NCI-H345 (cell line): Measurements from ENCODE around the gene ADAMTS3.
A peak's percentile ranks its signal among the peaks of the same experiment; 100 is the strongest.
"Not testable (repeated sequence)": the region's sequence is repeated elsewhere in the genome, so short reads cannot be mapped to it uniquely, and the experiment has no call there.

ENCODE experiments used
- DNase-seq: peaks from one replicate; lab custom pipeline; 2025; lab: John Stamatoyannopoulos, UW

The ADAMTS3 gene

DNA sequence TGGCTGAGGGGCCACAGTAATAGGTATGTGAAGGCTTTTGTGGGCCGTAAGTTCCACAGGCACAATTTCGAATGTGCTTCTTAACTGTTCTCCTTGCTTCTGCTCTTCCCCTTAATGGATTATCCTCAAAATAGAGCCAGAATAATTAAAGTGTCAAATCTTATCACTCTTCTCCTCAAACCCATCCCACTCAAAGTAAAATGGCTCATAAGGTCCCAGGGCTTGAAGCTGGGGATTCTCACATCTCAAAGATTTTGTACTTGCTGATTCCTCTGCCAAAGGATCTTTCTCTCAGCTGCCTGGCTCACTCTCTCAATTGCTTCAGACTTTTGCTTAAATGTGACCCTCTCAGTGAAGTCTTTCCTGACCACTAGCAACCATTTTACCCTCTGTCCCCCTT, 16.6 kb downstream of the ADAMTS3 start:
- DNase-seq = no peak

DNA sequence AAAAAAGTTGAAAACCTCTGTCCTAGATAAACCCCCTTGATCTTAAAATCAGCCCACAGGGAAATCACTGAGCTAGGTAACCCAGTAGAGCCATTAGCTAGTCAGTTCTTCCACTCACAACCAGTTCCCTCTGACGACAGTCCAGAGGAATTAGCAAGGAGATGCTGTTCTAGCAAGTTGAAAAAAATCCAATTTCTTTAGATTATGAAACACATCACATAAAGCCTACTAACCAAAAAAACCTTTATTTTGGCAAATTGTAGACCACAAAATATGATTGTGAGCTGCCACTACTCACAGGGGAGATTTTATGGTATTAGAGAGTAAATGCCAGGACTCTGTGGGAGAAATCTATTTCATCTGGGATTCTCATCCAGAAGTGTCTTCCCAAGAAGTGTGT, 22.6 kb downstream of the ADAMTS3 start:
- DNase-seq = no peak

DNA sequence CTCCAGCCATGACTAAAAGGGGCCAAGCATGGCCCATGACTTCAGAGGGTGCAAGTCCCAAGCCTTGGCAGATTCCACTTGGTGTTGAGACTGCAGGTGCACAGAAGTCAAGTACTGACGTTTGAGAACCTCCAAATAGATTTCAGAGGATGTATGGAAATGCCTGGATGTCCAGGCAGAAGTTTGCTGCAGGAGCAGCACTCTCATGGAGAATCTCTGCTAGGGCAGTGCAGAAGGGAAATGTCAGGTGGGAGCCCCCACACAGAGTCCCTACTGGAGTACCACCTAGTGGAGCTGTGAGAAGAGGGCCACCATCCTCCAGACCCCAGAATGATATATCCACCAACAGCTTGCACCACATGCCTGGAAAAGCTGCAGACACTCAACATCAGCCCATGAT, 28.3 kb downstream of the ADAMTS3 start:
- DNase-seq = not testable (repeated sequence)

DNA sequence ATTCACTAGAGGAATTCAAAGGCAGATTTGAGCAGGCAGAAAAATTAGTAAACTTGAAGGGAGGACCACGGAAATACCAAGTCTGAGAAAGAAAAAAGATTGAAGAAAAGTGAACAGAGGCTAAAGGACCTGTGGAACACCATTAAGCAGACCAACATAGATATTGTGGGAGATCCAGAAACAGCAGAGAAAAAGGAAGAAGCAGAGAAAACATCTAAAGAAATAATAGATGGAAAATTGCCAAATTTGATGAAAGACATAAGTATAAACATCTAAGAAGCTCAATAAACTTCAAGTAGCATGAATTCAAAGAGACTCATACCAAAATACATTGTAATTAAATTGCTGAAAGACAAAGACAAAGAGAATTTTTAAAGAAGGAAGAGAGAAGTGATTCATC, 31.0 kb downstream of the ADAMTS3 start:
- no peak for DNase-seq

DNA sequence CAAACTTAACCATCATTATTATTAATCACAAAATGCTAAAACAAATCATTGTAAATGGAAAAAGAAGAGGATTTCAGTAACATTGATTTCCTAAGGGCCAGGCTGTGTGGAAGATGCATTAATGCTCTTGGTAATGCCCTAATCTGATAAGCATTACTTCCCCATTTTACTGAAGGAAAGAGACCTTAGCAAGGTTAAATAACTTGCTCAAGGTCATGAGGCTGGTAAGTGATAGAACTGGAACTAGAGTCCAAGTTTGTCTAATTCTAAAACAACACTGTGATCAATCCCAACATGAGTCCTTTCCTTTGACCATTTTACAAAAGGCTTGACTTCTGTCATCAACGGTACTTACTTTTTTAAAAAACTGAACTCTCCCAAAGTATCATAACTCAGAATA, 32.6 kb downstream of the ADAMTS3 start:
- DNase-seq = no peak

DNA sequence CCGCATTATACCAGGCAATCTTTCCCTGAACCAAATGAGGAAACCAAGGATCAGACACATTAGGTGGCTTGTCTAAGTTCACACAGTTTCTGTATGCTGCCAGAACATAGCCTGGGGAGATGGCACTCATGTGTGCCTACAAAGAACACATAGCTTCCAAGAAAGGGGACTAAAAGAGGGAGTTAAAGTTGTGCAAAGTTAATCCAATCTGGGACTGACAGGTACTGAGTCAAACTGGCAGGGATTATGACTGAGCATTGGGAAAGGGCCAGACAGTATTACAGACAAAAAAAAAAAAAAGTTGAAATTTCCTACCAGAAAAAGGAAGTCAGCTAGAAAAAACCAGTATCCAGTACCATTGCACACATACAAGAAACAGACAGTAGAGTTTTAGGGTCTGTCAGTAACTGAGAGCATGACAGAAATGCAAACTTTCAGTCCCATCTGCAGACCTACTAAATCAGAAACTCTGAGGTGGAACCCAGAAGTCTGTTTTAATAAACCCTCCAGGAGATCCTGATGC, 37.2 kb downstream of the ADAMTS3 start:
- DNase-seq = no peak

DNA sequence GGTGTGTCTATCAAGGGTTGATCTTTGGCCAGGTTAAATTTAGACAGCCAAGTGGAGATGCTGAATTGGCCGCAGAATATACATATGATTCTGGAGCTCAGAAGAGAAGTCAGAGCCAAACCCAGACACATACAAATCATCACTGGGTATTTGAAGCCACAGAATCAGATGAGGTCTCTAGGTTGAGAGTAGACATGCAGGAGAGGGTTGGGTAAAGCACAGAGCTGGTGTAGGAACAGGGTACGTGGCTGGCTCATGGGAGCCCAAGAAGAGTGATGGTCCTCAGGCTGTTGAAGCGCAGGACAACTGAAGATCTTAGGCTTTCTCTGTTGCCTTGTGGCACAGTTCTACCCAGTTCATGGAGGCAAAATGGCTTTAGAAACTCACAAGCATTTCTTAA, 37.7 kb downstream of the ADAMTS3 start:
- DNase-seq = no peak

DNA sequence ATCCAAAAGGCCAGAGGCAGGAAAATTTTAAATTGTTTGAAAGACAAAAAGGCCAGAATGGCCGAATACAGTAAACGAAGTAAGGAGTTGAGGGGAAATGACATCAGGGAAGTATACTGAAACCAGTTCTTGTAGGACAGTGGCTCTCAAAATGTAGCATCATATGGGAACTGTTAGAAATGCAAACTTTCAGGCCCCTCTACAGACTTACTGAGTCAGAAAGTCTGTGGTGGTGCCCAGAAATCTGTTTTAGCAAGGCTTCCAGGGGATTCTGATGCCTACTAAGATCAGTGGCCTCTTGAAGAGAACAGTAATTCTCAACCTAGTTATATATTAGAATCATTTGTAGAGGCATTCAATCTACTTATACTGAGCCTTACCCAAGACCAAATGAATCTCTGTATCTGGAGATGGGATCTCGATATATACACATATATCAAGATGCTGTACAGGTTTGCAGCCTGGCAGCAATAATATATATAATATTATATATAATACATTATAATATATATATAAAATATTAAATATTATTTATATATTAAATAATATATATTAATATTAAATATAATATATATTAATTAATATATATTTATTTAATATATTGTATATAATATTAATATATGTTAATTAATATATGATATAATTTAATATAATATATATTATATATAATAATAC, 39.7 kb downstream of the ADAMTS3 start:
- no peak for DNase-seq

DNA sequence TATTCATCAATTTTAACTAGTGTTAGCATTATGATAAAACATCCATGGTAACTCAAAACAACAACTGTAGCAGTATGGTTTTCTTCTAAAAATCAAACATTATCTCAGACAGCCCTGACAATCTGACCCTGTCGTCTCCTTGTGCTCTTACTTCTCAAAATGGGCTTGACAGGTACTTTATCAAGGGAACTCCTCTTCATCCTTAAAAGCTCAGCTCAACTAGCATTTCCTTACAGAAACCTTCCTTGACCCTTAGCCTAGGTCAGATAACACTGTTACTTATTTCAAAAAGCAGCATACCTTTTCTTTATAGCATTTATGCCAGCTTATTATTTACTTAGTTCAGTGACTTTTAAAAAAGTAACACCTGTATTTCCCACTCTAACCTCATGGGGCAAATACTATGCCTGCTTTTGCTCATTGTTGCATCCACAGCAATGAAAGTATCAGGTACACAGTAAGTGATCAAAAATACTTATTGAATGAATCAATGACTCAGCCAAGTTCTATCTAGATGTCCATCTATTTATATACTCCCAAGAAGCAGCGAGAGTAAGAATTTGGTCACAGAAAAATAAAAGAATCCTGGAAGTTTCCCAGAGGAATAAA, 41.9 kb downstream of the ADAMTS3 start:
- DNase-seq = no peak

DNA sequence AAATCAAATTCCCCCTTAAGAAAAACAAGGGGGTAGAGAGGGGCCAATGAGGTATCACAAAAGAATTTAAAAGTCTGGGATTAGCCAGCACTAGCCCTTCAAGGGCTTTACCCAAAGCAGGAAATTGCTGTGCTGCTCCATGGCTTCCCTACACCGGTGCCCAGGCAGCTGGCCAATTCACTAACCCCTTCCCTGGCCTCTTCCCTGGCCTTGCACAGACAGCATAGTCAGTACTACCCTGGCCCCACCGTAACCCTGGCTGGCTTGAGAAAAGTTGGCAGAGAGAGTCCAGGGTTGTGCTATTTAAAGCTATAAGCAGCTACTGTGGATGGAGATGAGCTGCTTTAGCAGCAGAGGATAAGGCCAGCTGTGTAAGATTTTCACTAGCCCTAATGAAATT, 43.1 kb downstream of the ADAMTS3 start:
- no peak for DNase-seq

DNA sequence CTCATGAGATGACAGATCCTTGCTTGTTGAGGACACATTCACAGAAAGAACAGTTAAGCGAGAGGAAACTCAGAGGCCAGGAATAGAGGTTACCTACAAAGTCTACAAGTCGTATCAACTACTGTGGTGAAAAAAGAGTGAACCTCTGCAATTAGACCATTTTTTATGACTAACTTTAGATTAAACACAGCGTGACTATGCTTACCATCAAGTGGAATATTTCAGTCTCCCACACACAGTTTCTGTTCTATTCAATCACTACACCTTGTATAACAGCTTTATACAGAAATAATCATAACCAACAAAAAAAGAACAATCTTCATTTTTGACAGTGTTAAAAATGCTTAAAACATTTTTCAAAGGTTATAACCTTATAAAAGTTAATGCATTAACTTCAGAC, 46.6 kb downstream of the ADAMTS3 start:
- no peak for DNase-seq

DNA sequence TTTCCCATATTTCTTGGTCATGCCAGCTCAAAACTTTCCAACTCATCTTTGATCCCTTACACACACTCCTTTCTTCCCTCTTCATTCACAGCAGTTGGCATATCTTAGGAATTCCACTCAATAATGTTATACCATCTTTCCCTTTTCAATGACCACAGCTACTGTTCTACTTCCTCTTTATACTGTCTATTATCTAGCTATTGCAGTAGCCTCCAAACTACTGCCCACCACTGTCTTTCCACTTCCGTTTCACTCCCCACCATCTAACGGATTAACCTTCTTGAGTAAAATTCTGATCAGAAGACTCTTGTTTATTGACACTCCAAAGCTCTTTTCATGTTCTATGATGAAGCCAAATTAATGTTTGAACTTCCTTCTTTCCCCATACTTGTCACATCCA, 55.8 kb downstream of the ADAMTS3 start:
- no peak for DNase-seq

DNA sequence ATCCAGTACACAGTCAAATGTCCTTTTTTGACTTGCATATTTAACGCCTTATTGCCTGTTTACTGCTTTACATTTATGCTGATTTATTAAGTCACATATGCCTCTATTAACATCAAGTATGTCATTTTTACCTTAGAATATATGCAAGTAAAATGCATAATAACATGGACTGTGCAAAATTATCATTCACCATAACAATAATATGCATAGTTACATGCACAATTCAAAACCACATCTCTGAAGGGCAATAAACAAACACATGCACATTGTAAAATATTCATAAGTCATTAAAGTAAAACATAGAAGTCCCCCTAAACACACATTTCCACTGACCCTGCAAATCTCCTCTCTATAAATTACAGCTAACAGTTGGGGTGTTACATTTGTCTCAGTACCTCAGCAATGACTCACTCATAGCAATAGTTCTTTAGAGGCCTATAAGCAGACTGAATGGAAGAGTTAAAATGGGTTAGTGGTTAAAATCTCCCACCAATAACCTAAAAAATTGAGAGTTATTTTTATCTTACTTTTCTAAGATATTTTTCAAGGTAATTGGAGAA, 61.1 kb downstream of the ADAMTS3 start:
- DNase-seq = no peak

DNA sequence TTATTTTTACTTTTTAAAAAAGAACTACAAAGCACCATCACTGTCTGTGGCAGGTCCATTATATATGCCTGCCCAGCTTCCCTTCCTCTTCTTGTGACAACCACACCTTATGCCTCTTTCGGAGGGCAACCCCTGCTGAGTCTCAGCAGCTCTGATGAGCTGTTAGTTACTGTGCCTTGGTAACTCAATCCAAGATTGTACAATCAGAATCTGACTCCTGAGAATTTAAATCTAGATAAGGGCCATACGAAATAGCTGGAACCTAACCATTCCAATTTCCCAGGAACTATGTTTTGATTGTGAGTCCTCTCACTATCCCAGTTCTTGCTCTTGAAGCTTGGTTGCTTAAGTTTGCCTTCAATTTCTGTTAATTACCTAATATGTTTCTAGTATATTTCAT, 61.9 kb downstream of the ADAMTS3 start:
- DNase-seq = no peak

DNA sequence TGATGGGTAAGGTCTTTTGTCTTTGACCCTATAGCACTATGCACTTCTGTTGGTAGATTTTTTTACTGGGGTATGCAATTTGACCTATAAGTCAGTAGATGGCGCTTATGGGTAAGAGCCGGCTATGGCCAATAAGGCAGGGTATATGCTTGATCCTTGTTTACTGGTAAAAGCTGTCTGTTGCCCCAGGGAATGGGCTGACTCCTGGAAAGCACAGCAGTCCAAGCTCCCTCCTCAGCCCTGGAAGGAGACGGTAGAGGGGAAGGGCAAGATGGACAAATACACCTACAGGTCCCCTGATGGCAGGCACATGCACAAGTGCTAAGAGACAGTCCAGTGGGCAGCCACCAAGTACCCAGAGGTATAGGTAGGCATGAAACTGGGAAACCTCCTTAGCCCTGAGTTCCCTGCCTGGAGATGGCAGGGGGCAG, 63.7 kb downstream of the ADAMTS3 start:
- DNase-seq = peak; percentile 0

DNA sequence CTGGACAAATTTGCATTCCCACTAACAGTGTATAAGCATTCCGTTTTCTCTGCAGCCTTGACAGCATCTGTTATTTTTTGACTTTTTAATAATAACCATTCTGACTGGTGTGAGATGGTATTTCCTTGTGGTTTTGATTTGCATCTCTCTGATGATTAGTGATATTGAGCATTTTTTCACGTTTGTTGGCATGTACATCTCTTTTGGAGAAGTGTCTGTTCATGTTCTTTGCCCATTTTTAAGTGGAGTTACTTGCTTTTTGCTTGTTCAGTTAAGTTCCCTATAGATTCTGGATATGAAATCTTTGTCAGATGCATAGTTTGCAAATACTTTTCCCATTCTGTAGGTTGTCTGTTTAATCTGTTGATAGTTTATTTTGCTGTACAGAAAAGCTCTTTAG, 68.8 kb downstream of the ADAMTS3 start:
- DNase-seq = no peak

DNA sequence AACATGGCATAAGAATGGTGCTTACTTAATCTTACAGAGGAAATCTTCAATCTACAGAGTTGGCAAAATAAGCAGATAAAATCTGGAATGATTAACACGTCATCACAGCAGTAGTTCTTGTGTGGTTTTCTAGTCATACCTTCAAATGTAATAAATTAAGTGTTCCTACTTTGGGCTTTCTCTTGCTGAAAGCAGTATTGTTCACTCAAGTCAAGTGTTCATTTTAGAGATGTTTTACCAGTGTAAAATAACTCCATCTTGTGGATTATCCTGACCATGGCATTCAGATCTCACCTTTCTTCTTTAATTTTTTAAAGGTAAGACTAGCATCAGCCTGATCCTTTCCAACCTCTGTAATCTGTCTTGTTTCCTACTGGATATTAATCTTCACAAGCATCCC, 72.9 kb downstream of the ADAMTS3 start:
- DNase-seq = no peak

DNA sequence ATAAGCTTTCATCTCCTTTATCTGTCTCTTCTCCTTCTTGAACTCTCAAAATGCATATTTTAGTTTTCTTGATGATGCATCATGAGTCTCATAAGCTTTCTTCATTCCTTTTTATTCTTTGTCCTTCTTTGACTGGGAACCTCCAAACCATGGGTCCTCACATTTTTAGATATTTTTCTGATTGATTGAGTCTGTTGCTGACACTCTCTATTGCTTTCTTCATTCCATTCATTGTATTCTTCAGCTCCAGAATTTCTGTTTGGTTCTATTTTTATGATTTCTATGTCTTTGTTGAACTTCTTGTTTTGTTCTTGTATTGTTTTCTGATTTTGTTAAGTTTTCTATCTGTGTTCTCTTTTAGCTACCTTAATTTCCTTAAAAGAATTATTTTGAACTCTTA, 74.9 kb downstream of the ADAMTS3 start:
- no peak for DNase-seq

DNA sequence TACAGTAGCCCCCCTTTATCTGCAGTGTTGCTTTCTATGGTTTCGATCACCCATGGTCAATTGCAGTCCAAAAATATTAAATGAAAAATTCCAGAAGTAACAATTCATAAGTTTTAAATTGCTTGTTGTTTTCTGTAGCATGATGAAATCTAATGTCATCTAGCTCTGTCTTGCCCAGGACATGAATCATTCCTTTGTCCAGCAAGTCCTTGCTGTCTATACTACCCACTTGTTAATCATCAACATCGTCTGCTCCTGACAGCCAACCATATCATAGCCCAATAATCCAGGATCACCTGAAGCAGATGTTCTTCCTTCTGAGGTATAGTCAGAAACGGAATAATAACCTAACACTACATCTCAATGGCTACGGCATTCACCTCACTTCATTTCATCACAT, 79.8 kb downstream of the ADAMTS3 start:
- DNase-seq = no peak

DNA sequence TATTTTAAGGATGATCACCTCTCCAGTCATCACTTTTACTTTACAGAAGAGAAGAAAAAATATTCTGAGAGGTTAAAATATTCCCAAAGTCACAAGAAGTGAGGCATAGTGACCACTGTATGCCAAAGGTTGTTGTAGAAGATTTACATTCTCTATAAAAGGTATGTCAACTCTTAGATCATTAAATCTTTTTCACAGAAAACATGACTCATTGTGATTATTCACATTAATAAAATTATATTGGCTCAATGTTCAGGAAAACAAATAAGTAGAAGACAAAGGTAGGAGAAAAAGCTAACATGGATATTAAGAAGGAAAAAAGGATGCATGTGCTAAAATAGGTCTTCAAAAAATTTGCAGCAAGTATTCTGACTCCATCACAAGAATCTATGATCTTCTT, 82.0 kb downstream of the ADAMTS3 start:
- DNase-seq = no peak

DNA sequence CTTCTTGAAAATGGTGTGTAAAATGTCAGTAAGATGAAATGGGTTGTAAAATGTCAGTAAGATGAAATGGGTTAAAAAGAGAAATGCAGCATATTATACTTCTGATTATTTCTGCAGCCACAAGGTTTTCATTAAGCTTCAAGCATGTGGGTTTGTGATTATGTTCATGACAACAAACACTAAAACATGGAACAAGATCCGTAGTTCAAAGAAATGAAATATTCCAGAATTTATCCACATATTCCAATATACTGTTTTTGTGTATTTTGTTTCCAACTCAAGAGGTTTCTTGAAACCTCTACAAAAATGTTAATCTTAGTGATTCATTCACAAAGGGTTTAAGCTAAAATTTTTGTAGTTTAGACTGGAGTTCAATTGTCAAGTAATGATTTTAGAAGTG, 84.0 kb downstream of the ADAMTS3 start:
- DNase-seq = no peak

DNA sequence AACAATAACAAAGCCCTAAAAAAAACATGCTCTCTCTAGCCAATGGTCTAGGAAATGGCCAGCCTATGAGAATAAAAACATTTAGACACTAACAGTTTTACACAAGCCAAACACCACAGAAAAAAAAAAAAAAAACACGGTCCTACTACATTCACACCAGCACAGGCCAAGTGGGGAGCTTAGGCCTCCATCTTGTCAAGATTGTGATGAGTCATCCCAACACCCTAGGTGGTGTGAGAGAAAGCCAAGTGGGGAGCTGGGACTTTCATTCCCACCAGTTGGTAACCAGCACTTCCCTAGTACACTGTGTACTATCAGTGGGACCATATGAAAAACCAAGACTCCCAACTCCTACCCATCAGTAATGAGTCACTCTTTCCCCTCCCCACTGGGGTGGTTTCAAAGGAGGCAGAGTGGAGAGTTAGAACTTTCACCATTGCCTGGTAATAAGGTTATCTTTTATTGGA, 95.6 kb downstream of the ADAMTS3 start:
- DNase-seq = no peak

DNA sequence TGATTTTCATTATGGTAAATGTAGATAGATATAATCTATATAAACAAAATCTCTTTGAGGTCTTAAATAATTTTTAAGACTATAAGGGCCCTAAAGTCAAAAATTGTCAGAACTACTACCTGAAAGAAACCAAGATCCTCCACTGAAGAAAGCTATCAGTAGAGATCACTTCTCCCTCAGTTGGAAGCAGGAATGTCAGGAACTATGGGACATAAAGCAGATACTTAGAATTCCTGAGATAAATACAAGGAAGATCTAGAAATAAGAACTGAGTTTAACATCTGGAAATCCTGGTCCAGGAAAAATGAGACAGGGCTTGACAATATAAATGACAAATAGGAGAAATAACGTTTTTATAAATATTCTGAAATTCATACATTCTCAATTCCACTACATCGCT, 97.2 kb downstream of the ADAMTS3 start:
- DNase-seq = no peak
